Fibroblast of lung (primary cell): Measurements from ENCODE around the gene CCDC141. TPM values are rescaled to one million over a fixed set of nuclear protein-coding genes. Genes with fewer than 3 reads are reported as not detected.
A peak's percentile ranks its signal among the peaks of the same experiment; 100 is the strongest.

Source experiments
- DNase-seq, 2 donors: peaks; one replicate each; pipeline versions ENCODE4 v3.0.0 to v3.0.0-alpha.2; 2010; ENCODE audit warnings: low read depth in 2 of 2
- H2AFZ ChIP-seq: 2 replicates; pipeline ENCODE4 v1.5.1; 2012; ENCODE audit warnings: low read length, control low read depth, inconsistent platforms
- H3K27ac ChIP-seq: 2 replicates; pipeline ENCODE4 v1.5.1; 2011; ENCODE audit warnings: low read length, control low read depth; ENCODE audit not compliant: insufficient read depth
- H3K27me3 ChIP-seq: 2 replicates; pipeline ENCODE4 v1.5.1; 2011; ENCODE audit warnings: mild to moderate bottlenecking, low read length; ENCODE audit not compliant: control insufficient read depth, insufficient read depth
- H3K36me3 ChIP-seq: 2 replicates; pipeline ENCODE4 v1.5.1; 2011; ENCODE audit warnings: low read length; ENCODE audit not compliant: control insufficient read depth, insufficient read depth
- H3K4me1 ChIP-seq: 2 replicates; pipeline ENCODE4 v1.5.1; 2011; ENCODE audit warnings: low read length; ENCODE audit not compliant: control insufficient read depth, insufficient read depth; ENCODE audit errors: extremely low read depth
- H3K4me2 ChIP-seq: 2 replicates; pipeline ENCODE4 v1.5.1; 2011; ENCODE audit warnings: low read length, control low read depth; ENCODE audit not compliant: insufficient read depth; ENCODE audit errors: extremely low read depth
- H3K4me3 ChIP-seq, 4 experiments: fragments of 200-600 bp in 1 of 4; sonication (generic) in 1 of 4; replicated peaks in 1 of 4; 2 replicates each; pipeline ENCODE4 v1.5.1; 2011 to 2016; ENCODE audit warnings: low read length in 4 of 4, low read depth in 3 of 4, mild to moderate bottlenecking in 3 of 4, control low read depth in 2 of 4, inconsistent platforms in 1 of 4, mixed read lengths in 1 of 4; ENCODE audit not compliant: insufficient read depth in 1 of 4; ENCODE audit errors: control extremely low read depth in 1 of 4
- H3K79me2 ChIP-seq: 2 replicates; pipeline ENCODE4 v1.5.1; 2012; ENCODE audit warnings: mild to moderate bottlenecking, low read length, inconsistent platforms; ENCODE audit not compliant: control insufficient read depth, insufficient read depth
- H3K9ac ChIP-seq: 2 replicates; pipeline ENCODE4 v1.5.1; 2011; ENCODE audit warnings: mild to moderate bottlenecking, low read length, control low read depth; ENCODE audit not compliant: insufficient read depth
- H3K9me3 ChIP-seq: 2 replicates; pipeline ENCODE4 v1.5.1; 2012; ENCODE audit warnings: low read depth, low read length; ENCODE audit not compliant: control insufficient read depth, insufficient read depth
- H4K20me1 ChIP-seq: 2 replicates; pipeline ENCODE4 v1.5.1; 2011; ENCODE audit warnings: low read length; ENCODE audit not compliant: control insufficient read depth, insufficient read depth; ENCODE audit errors: extremely low read depth
- EZH2 ChIP-seq: IDR thresholded peaks from 2 replicates; pipeline ENCODE4 v1.5.1; 2012; ENCODE audit warnings: low read length, control low read depth, mild to moderate bottlenecking; ENCODE audit errors: missing control alignments
- polyA plus RNA-seq, 2 donors: library from polyadenylated mRNA; depleted of rRNA in 1 of 2; stranded (reverse) in 1 of 2; unstranded in 1 of 2; fragments of >200 nt; gene quantifications; 2 replicates each; pipeline ENCODE4 v1.2.1, GENCODE V29; 2011 to 2012; ENCODE audit warnings: missing spikeins in 1 of 2
- total RNA-seq: library from RNA; depleted of rRNA; stranded (reverse); fragments of >200 nt; gene quantifications from 2 replicates; pipeline ENCODE4 v1.2.1, GENCODE V29; 2014
- TF ChIP-seq, protein P1 (sequence below), 2 donors: IDR thresholded peaks in 1 of 2; conservative IDR thresholded peaks in 1 of 2; 1 replicate in 1 of 2; 2 replicates in 1 of 2; pipeline ENCODE4 v1.5.1; 2011 to 2012; ENCODE audit warnings: low read length in 2 of 2, control low read depth in 1 of 2, inconsistent platforms in 1 of 2, low read depth in 1 of 2, mild to moderate bottlenecking in 1 of 2

Gene CCDC141
- total and polyA plus RNA-seq, 2 donors (not counting 1 experiment from before 2014, with no cell fraction given), result 0.03 to 0.17 TPM

DNA sequence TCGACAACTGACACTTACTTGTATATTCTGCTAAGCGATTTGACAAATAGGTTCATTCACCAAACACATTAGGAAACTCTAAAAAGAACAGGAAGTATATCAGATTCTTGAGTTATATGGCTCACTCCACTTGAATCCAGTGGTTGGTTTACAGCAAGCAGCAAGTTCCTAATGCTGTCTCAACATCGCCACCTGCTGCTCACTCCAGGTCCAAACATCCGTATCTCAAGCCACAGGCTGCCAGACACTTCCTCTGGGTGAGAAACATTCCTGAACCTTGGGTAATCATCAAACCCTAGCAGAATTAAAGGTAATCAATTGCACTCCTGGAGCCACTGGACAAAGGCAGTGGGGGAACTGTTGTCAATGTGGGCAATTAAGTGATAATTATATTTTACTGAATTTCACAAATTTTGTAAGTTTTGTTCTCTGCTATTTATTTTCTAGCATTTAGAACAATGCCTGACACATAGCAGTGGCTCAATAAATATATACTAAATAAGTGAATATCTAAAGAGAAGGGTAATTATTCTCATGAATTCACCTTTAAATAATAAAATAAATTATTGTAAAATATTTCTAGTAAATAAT, 135.6 kb downstream of the CCDC141 start:
- H3K9me3 ChIP-seq, result no peaks in the 10 kb centered on the region
- no peaks in the 10 kb centered on the region for H3K27me3 ChIP-seq
- no peaks in the 10 kb centered on the region for H3K36me3 ChIP-seq
- no peak overlapping the region for H2AFZ ChIP-seq
- H3K4me2 ChIP-seq, result no peak overlapping the region
- H4K20me1 ChIP-seq, result no peaks in the 10 kb centered on the region
- H3K9ac ChIP-seq, result no peak overlapping the region
- no peaks in the 10 kb centered on the region for H3K79me2 ChIP-seq
- TF ChIP-seq, protein P1, sequence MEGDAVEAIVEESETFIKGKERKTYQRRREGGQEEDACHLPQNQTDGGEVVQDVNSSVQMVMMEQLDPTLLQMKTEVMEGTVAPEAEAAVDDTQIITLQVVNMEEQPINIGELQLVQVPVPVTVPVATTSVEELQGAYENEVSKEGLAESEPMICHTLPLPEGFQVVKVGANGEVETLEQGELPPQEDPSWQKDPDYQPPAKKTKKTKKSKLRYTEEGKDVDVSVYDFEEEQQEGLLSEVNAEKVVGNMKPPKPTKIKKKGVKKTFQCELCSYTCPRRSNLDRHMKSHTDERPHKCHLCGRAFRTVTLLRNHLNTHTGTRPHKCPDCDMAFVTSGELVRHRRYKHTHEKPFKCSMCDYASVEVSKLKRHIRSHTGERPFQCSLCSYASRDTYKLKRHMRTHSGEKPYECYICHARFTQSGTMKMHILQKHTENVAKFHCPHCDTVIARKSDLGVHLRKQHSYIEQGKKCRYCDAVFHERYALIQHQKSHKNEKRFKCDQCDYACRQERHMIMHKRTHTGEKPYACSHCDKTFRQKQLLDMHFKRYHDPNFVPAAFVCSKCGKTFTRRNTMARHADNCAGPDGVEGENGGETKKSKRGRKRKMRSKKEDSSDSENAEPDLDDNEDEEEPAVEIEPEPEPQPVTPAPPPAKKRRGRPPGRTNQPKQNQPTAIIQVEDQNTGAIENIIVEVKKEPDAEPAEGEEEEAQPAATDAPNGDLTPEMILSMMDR (conservative IDR thresholded peaks at IDR 0.05 in 1 of 2, IDR thresholded peaks at IDR 0.05 in 1 of 2; ENCODE audit: low read depth in 1 of 2, low read length in 2 of 2), result peak; percentile 92 to 95
- no peak for TF ChIP-seq EZH2
- H3K27ac ChIP-seq, result no peak overlapping the region
- DNase-seq, result peak; percentile 75 to 87
- no peak overlapping the region for H3K4me3 ChIP-seq
- H3K4me1 ChIP-seq, result no peaks in the 10 kb centered on the region

DNA sequence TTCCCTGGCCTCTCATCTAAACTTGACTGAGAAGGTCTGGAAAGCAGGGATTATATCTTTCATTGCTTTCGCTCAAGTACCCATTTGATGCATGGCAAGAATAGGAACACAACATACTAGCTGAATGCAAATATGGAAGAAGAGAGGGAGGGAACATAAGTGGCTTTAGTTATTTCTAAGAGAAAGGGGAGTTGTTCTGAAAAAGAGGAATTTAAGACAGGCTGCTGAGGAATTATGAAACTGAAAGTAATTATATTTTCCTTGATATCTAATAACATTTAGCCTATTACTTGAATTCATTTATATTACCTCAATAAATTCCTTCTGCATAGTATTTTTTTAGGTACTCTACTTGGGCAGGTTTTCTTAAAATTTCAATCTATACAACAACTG, 136.9 kb downstream of the CCDC141 start:
- Histone ChIP-seq H3K36me3 (no peaks in the 10 kb centered on the region), H3K27me3 (no peaks in the 10 kb centered on the region), H2AFZ (no peak overlapping the region), H3K4me1 (no peaks in the 10 kb centered on the region), H3K79me2 (no peaks in the 10 kb centered on the region), H3K9me3 (no peaks in the 10 kb centered on the region), H3K4me3 (no peak overlapping the region), H4K20me1 (no peaks in the 10 kb centered on the region), H3K9ac (no peak overlapping the region), H3K4me2 (peak overlapping the region; percentile 27), H3K27ac (no peak overlapping the region)
- no peak for DNase-seq
- TF ChIP-seq, protein P1 (conservative IDR thresholded peaks at IDR 0.05 in 1 of 2, IDR thresholded peaks at IDR 0.05 in 1 of 2; ENCODE audit: low read depth in 1 of 2, low read length in 2 of 2), result no peak
- no peak for TF ChIP-seq EZH2

DNA sequence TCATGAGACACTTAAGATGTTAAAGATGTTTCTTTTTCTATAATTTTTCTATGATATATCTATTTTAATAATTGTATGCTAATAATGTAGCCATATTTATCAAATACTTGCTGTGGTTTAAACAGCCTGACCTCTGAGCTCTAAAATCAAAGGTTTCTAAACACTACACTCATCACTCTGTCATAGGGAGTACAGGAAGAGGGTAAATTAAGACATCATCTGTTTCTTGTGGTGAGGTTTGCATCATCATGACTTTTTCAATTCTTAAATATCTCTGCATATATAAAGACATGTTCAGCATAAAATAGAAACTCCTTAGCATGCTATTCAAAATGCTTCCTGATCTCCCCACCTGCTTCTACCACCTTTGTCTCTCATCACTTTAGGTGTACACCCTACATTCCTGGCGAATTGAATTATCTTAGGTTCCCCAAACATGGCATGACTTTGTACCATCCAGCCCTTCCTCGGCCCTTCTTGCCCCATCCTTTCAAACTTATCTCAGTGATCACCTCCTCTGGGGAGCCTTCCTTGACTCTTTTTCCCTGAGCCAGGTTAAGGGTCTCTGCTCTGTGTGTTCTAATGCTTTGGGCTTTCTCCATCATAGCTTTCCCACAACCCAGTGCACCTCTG, 137.4 kb downstream of the CCDC141 start:
- H3K79me2 ChIP-seq, result no peaks in the 10 kb centered on the region
- H3K4me2 ChIP-seq, result no peak overlapping the region
- no peaks in the 10 kb centered on the region for H4K20me1 ChIP-seq
- TF ChIP-seq, protein P1 (conservative IDR thresholded peaks at IDR 0.05 in 1 of 2, IDR thresholded peaks at IDR 0.05 in 1 of 2; ENCODE audit: low read depth in 1 of 2, low read length in 2 of 2), result no peak
- no peak for TF ChIP-seq EZH2
- no peak overlapping the region for H3K4me3 ChIP-seq
- no peaks in the 10 kb centered on the region for H3K9me3 ChIP-seq
- H3K4me1 ChIP-seq, result no peaks in the 10 kb centered on the region
- DNase-seq, result peak; percentile 26 to 59
- H3K27ac ChIP-seq, result no peak overlapping the region
- H3K27me3 ChIP-seq, result no peaks in the 10 kb centered on the region
- H3K36me3 ChIP-seq, result no peaks in the 10 kb centered on the region
- no peak overlapping the region for H3K9ac ChIP-seq
- no peak overlapping the region for H2AFZ ChIP-seq
